ENCODE data around the gene ZNF878. TPM values are rescaled to one million over a fixed set of nuclear protein-coding genes. Genes with fewer than 3 reads are reported as not detected.

Gene ZNF878
- total and polyA plus RNA-seq, 9 of the 15 experiments (the other 6 are each of a cell fraction or from before 2014, with no cell fraction given), result 0.30 to 1.4 (median 0.50) TPM

- intact Hi-C loops (cut with micrococcal nuclease) (no loop called here), in situ Hi-C loops (cut with MboI) (no loop called here)
- WGBS (ENCODE audit: insufficient coverage, low coverage, missing lambda C conversion rate), result 35% methylated on average over 3 of the region's 3 CpGs
- Histone ChIP-seq H3K79me2 (ENCODE audit: control insufficient read depth, insufficient read depth, low read length) (no peaks in the 10 kb centered on the region), H3K9me3 (replicated peaks; ENCODE audit: control insufficient read depth, insufficient read depth, low read depth, low read length) (peaks cover 38% of the 10 kb centered on the region), H3K4me1 (replicated peaks in 1 of 2; ENCODE audit: control insufficient read depth in 2 of 2, insufficient read depth in 2 of 2, low read length in 2 of 2) (no peaks in the 10 kb centered on the region; a peak in 1 of 5 replicates), H4K20me1 (replicated peaks; ENCODE audit: control insufficient read depth, insufficient read depth, low read length) (no peaks in the 10 kb centered on the region), H3K4me3 (no peak overlapping the region), H3K9ac (ENCODE audit: insufficient read depth in 1 of 2, low read depth in 2 of 2, low read length in 2 of 2) (no peak overlapping the region), H3K27ac (ENCODE audit: extremely low read depth, low read depth, low read length) (no peak overlapping the region), H2AFZ (ENCODE audit: low read depth, low read length) (no peak overlapping the region), H3K27me3 (ENCODE audit: control insufficient read depth in 2 of 2, insufficient read depth in 2 of 2, low read length in 2 of 2) (no peaks in the 10 kb centered on the region), H3K9me1 (ENCODE audit: control insufficient read depth, insufficient read depth, low read length) (no peaks in the 10 kb centered on the region), H3K36me3 (ENCODE audit: control insufficient read depth, insufficient read depth, low read length) (peaks cover 30% of the 10 kb centered on the region), H3K4me2 (ENCODE audit: insufficient read depth, low read length) (no peak overlapping the region)
- DNase-seq (ENCODE audit: extremely low read depth in 1 of 4, low spot score in 3 of 4) (no peak), ATAC-seq (no peak), FAIRE-seq (no peak)
- ChIA-PET CTCF (ENCODE audit: low intra/inter-chr PET ratio) (no interaction called here), POLR2A (interaction anchor here (0.6 kb wide), 1 partner anchor 58 kb away, joined by 3 read pairs; no protein-coding TSS in a partner anchor)
- no TSS peak for BruUV-seq (replicated peaks)
- TF ChIP-seq ZNF197 (CRISPR knock-in tag; IDR thresholded peaks at IDR 0.05; ENCODE audit: low read depth), result no peak
- no peak for TF ChIP-seq THAP7 (CRISPR knock-in tag; IDR thresholded peaks at IDR 0.05)
- no peak for TF ChIP-seq MYC (IDR thresholded peaks at IDR 0.05; ENCODE audit: low read depth, low read length)
- TF ChIP-seq MYC (CRISPR knock-in tag; IDR thresholded peaks at IDR 0.05; ENCODE audit: borderline replicate concordance, low read depth), result no peak
- TF ChIP-seq SIN3A (IDR thresholded peaks at IDR 0.05; ENCODE audit: borderline replicate concordance in 2 of 2, control insufficient read depth in 1 of 2, low read depth in 2 of 2, low read length in 2 of 2), result no peak
- TF ChIP-seq ZNF274 (IDR thresholded peaks at IDR 0.05; ENCODE audit: borderline replicate concordance, low read depth, low read length), result peak; percentile 82
- TF ChIP-seq, protein P1, sequence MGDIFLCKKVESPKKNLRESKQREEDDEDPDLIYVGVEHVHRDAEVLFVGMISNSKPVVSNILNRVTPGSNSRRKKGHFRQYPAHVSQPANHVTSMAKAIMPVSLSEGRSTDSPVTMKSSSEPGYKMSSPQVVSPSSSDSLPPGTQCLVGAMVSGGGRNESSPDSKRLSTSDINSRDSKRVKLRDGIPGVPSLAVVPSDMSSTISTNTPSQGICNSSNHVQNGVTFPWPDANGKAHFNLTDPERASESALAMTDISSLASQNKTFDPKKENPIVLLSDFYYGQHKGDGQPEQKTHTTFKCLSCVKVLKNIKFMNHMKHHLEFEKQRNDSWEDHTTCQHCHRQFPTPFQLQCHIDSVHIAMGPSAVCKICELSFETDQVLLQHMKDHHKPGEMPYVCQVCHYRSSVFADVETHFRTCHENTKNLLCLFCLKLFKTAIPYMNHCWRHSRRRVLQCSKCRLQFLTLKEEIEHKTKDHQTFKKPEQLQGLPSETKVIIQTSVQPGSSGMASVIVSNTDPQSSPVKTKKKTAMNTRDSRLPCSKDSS (IDR thresholded peaks at IDR 0.05; ENCODE audit: low read depth, partially characterized antibody), result peak; percentile 53
- TF ChIP-seq PHF20 (IDR thresholded peaks at IDR 0.05; ENCODE audit: partially characterized antibody), result no peak
- no peak for TF ChIP-seq GABPB1 (CRISPR knock-in tag; IDR thresholded peaks at IDR 0.05)
- peak; percentile 72 for TF ChIP-seq TRIM28 (IDR thresholded peaks at IDR 0.05)
- TF ChIP-seq PTTG1 (tag; IDR thresholded peaks at IDR 0.05; ENCODE audit: low read depth), result no peak
- TF ChIP-seq CBX1 (IDR thresholded peaks at IDR 0.05; ENCODE audit: low read depth), result 0 out of 2 replicates have a peak, but pooled peaks have one; percentile 33
- 0 out of 2 replicates have a peak, but pooled peaks have one; percentile 16 for TF ChIP-seq SOX6 (IDR thresholded peaks at IDR 0.05)
- no peak for TF ChIP-seq ELF2 (CRISPR knock-in tag; IDR thresholded peaks at IDR 0.05)
These were observed 24.6 kb upstream of the ZNF878 start for GRCh38 chr19:12077375-12077774.

Measured in K562 (cell line).